IMR-90 (cell line): ENCODE results near the gene CHMP4B. TPM values are rescaled to one million over a fixed set of nuclear protein-coding genes. Genes with fewer than 3 reads are reported as not detected.

ENCODE experiments used
- ATAC-seq: fragments of 200-7000 bp; cut with Tn5 transposase; 2 replicates; pipeline ENCODE4 v1.9.1; 2020; ENCODE audit warnings: low read depth, mild to moderate bottlenecking, moderate library complexity
- BruUV-seq: library from RNA; stranded (reverse); fragments of 400-500 nt; replicated peaks from 2 replicates; lab custom pipeline; 2021; lab: Mats Ljungman, UMichigan
- CTCF ChIA-PET: fragments of 300-600 bp; formaldehyde crosslinking; extraction: SDS; loops from one replicate; lab custom pipeline; 2021; ENCODE audit warnings: antibody characterized with exemption; lab: Yijun Ruan, JAX
- POLR2A ChIA-PET: fragments of 300-600 bp; sonication (Branson Sonifier 250); formaldehyde crosslinking; loops from one replicate; lab custom pipeline; 2022; ENCODE audit warnings: antibody characterized with exemption; ENCODE audit not compliant: unreplicated experiment; lab: Charles Lee
- DNase-seq: peaks from one replicate; pipeline ENCODE4 v3.0.0; 2013
- H2AFZ ChIP-seq: replicated peaks from 2 replicates; pipeline ENCODE3; 2013; ENCODE audit warnings: low read length, mild to moderate bottlenecking; ENCODE audit not compliant: poor library complexity
- H2AK5ac ChIP-seq: 2 replicates; pipeline ENCODE4 v1.6.1; 2013; ENCODE audit warnings: low read depth, low read length, inconsistent platforms
- H2AK9ac ChIP-seq: replicated peaks from 2 replicates; pipeline ENCODE3; 2013; ENCODE audit warnings: mild to moderate bottlenecking, low read depth, low read length, moderate library complexity; ENCODE audit not compliant: poor library complexity
- H2BK120ac ChIP-seq: 2 replicates; pipeline ENCODE4 v1.6.1; 2013; ENCODE audit warnings: low read depth, low read length, inconsistent platforms
- H2BK15ac ChIP-seq: 3 replicates; pipeline ENCODE4 v1.6.1; 2013; ENCODE audit warnings: low read depth, low read length, inconsistent platforms
- H2BK20ac ChIP-seq: 2 replicates; pipeline ENCODE4 v1.6.1; 2013; ENCODE audit warnings: low read depth, mild to moderate bottlenecking, inconsistent platforms, low read length, moderate library complexity
- H2BK5ac ChIP-seq: 2 replicates; pipeline ENCODE4 v1.6.1; 2013; ENCODE audit warnings: mild to moderate bottlenecking, low read depth, low read length, inconsistent platforms; ENCODE audit not compliant: poor library complexity, severe bottlenecking
- H3K14ac ChIP-seq: replicated peaks from 2 replicates; pipeline ENCODE4 v1.6.1; 2013; ENCODE audit warnings: low read depth, low read length, inconsistent platforms
- H3K18ac ChIP-seq: 2 replicates; pipeline ENCODE4 v1.6.1; 2013; ENCODE audit warnings: low read depth, low read length, control low read depth
- H3K23ac ChIP-seq: 2 replicates; pipeline ENCODE4 v1.6.1; 2013; ENCODE audit warnings: low read depth, low read length, inconsistent platforms
- H3K27ac ChIP-seq: 2 replicates; pipeline ENCODE4 v1.5.1; 2013; ENCODE audit warnings: mild to moderate bottlenecking, control low read depth, low read length; ENCODE audit not compliant: insufficient read depth
- H3K27me3 ChIP-seq: 2 replicates; pipeline ENCODE4 v1.6.1; 2013; ENCODE audit warnings: low read length; ENCODE audit not compliant: control insufficient read depth, insufficient read depth
- H3K36me3 ChIP-seq: 2 replicates; pipeline ENCODE4 v1.6.1; 2013; ENCODE audit warnings: low read length, mixed read lengths; ENCODE audit not compliant: control insufficient read depth, insufficient read depth
- H3K4ac ChIP-seq: 2 replicates; pipeline ENCODE4 v1.6.1; 2013; ENCODE audit warnings: low read depth, low read length, inconsistent platforms
- H3K4me1 ChIP-seq: 2 replicates; pipeline ENCODE4 v1.6.1; 2013; ENCODE audit warnings: low read length, mixed read lengths; ENCODE audit not compliant: control insufficient read depth, insufficient read depth
- H3K4me2 ChIP-seq: 2 replicates; pipeline ENCODE4 v1.6.1; 2013; ENCODE audit warnings: low read depth, mild to moderate bottlenecking, control low read depth, low read length, moderate library complexity
- H3K4me3 ChIP-seq: 2 replicates; pipeline ENCODE4 v1.5.1; 2013; ENCODE audit warnings: low read depth, mild to moderate bottlenecking, control low read depth, low read length, moderate library complexity; ENCODE audit not compliant: insufficient read depth
- H3K56ac ChIP-seq: 2 replicates; pipeline ENCODE4 v1.6.1; 2013; ENCODE audit warnings: low read length, inconsistent platforms; ENCODE audit not compliant: insufficient read depth; ENCODE audit errors: extremely low read depth
- H3K79me1 ChIP-seq, 2 experiments: 2 replicates each; pipeline ENCODE4 v1.6.1; 2013; ENCODE audit warnings: low read length in 2 of 2, inconsistent platforms in 1 of 2, low read depth in 1 of 2
- H3K9ac ChIP-seq: 2 replicates; pipeline ENCODE4 v1.6.1; 2013; ENCODE audit warnings: low read depth, low read length, control low read depth
- H3K9me1 ChIP-seq: 2 replicates; pipeline ENCODE4 v1.6.1; 2013; ENCODE audit warnings: low read length, inconsistent platforms; ENCODE audit not compliant: insufficient read depth
- H3K9me3 ChIP-seq: 2 replicates; pipeline ENCODE4 v1.6.1; 2013; ENCODE audit warnings: low read length; ENCODE audit not compliant: control insufficient read depth, insufficient read depth
- H4K20me1 ChIP-seq: 2 replicates; pipeline ENCODE4 v1.6.1; 2013; ENCODE audit warnings: low read length, inconsistent platforms; ENCODE audit not compliant: insufficient read depth
- H4K5ac ChIP-seq: 2 replicates; pipeline ENCODE4 v1.6.1; 2013; ENCODE audit warnings: mild to moderate bottlenecking, low read depth, low read length, control low read depth
- H4K8ac ChIP-seq, 2 experiments: 2 replicates each; pipeline ENCODE4 v1.6.1; 2013; ENCODE audit warnings: low read depth in 2 of 2, low read length in 2 of 2, control low read depth in 1 of 2, inconsistent platforms in 1 of 2
- H4K91ac ChIP-seq: 2 replicates; pipeline ENCODE4 v1.6.1; 2013; ENCODE audit warnings: low read depth, low read length, inconsistent platforms; ENCODE audit not compliant: insufficient read depth
- MAFK ChIP-seq: IDR thresholded peaks from 2 replicates; pipeline ENCODE4 v1.6.1; 2012; ENCODE audit warnings: low read depth, low read length, improper control_type of control experiment
- MAZ ChIP-seq: IDR thresholded peaks from 2 replicates; pipeline ENCODE4 v1.6.1; 2012; ENCODE audit warnings: low read depth, mild to moderate bottlenecking, low read length, improper control_type of control experiment, moderate library complexity, borderline replicate concordance
- WGBS, 2 experiments: methylation state at CpG; one replicate each; pipeline versions ENCODE4 v1.1.5 to v1.1.7; 2013; ENCODE audit warnings: missing lambda C conversion rate in 2 of 2; ENCODE audit not compliant: insufficient read length in 1 of 2; ENCODE audit errors: extremely low coverage in 2 of 2; 5-methylcytosine and 5-hydroxymethylcytosine counted together
- dilution Hi-C: fragments of 300-500 bp; cut with HindIII; formaldehyde crosslinking; loops from one replicate; pipeline ENCODE4 v1.14.3; 2018; ENCODE audit warnings: low sequenced_read_pairs; ENCODE audit not compliant: unreplicated experiment
- in situ Hi-C: fragments of 300-500 bp; cut with MboI; formaldehyde crosslinking; loops from 3 replicates; pipeline ENCODE4 v1.14.3; 2019; ENCODE audit warnings: low sequenced_read_pairs, inconsistent platforms, mixed read lengths
- intact Hi-C: fragments of 100-400 bp; cut with micrococcal nuclease; formaldehyde crosslinking; loops from 2 replicates; pipeline ENCODE4 v1.10.0; 2022
- polyA plus RNA-seq, 3 experiments: library from polyadenylated mRNA; depleted of rRNA; stranded (reverse); fragments of >200 nt; gene quantifications; 2 replicates each; pipeline ENCODE4 v1.2.3, GENCODE V29; 2012; ENCODE audit warnings: low replicate concordance in 1 of 3
- total RNA-seq: library from RNA; depleted of rRNA; stranded (reverse); fragments of >200 nt; gene quantifications from 2 replicates; pipeline ENCODE4 v1.2.3, GENCODE V29; 2012

CHMP4B gene
- total and polyA plus RNA-seq, 2 of the 4 experiments (the other 2 are of a cell fraction): 30.3 to 94.8 TPM

DNA sequence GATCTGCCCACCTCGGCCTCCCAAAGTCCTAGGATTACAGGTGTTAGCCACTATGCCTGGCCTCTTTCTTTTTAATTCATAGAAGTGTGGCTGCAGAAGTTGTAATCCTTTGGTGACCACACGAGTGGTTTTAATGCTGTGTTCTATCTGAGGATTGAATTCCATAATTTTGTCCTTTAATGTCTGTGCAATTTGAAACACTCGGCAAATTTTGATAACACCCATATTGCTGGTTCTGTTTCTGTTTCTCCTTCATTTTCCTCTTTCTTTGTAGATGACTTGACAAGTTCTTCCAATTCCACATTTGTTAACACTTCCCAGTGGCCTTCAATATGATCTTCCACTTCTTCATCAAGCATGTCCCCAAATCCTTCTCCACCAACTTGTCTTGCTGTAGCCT lies 2.8 kb upstream of the CHMP4B start:
- intact Hi-C loops: no loop called here
- Histone ChIP-seq H4K91ac (no peak overlapping the region), H3K36me3 (no peaks in the 10 kb centered on the region), H3K27me3 (no peaks in the 10 kb centered on the region), H3K79me1 (peaks cover 5 to 18% of the 10 kb centered on the region in 2 experiments), H3K14ac (no peak overlapping the region), H3K27ac (no peak overlapping the region), H3K56ac (no peak overlapping the region), H3K4me1 (peaks cover 10% of the 10 kb centered on the region), H2AFZ (no peak overlapping the region), H3K4me2 (no peak overlapping the region), H3K9me1 (peaks cover 15% of the 10 kb centered on the region), H3K4ac (no peak overlapping the region), H2AK9ac (no peak overlapping the region), H4K8ac (no peak overlapping the region), H2BK20ac (no peak overlapping the region), H4K5ac (no peak overlapping the region), H2AK5ac (no peak overlapping the region), H2BK15ac (no peak overlapping the region), H2BK5ac (no peak overlapping the region), H2BK120ac (no peak overlapping the region), H3K4me3 (no peak overlapping the region), H4K20me1 (peaks cover 15% of the 10 kb centered on the region), H3K9me3 (no peaks in the 10 kb centered on the region), H3K18ac (no peak overlapping the region), H3K9ac (no peak overlapping the region), H3K23ac (no peak overlapping the region)
- ATAC-seq (no peak), DNase-seq (no peak)
- dilution Hi-C loops: no loop called here
- POLR2A ChIA-PET: no interaction called here
- no TSS peak for BruUV-seq
- WGBS, 2 experiments: no CpG with 5 or more reads among the region's 3 CpGs
- TF ChIP-seq MAZ (no peak), MAFK (0 out of 2 replicates have a peak, but pooled peaks have one; percentile 10)
- CTCF ChIA-PET: no interaction called here
- in situ Hi-C loops: no loop called here
